GM23338 (cell line): ENCODE results near the gene SMG6. TPM values are rescaled to one million over a fixed set of nuclear protein-coding genes. Genes with fewer than 3 reads are reported as not detected.

Source experiments
- ATAC-seq: fragments of 200-7000 bp; cut with Tn5 transposase; 3 replicates; pipeline ENCODE4 v1.9.1; 2020
- DNase-seq: peaks from one replicate; pipeline ENCODE4 v3.0.0-alpha.2; 2015; ENCODE audit warnings: low spot score
- H2AFZ ChIP-seq: fragments of 200-600 bp; sonication (generic); 2 replicates; pipeline ENCODE4 v1.8.0; 2016; ENCODE audit warnings: antibody characterized with exemption, mild to moderate bottlenecking, moderate library complexity
- H3F3A ChIP-seq: fragments of 200-600 bp; sonication (generic); replicated peaks from 2 replicates; pipeline ENCODE4 v1.8.0; 2017; ENCODE audit warnings: antibody characterized with exemption, mixed run types, low read depth
- H3K27ac ChIP-seq: fragments of 200-600 bp; sonication (generic); 2 replicates; pipeline ENCODE4 v1.6.1; 2016; ENCODE audit warnings: low read depth
- H3K27me3 ChIP-seq: fragments of 200-600 bp; sonication (generic); 2 replicates; pipeline ENCODE4 v1.8.0; 2016; ENCODE audit warnings: mild to moderate bottlenecking, mixed run types, moderate library complexity; ENCODE audit not compliant: insufficient read depth
- H3K36me3 ChIP-seq: fragments of 200-600 bp; sonication (generic); 2 replicates; pipeline ENCODE4 v1.8.0; 2016; ENCODE audit warnings: mild to moderate bottlenecking; ENCODE audit not compliant: insufficient read depth
- H3K4me1 ChIP-seq: fragments of 200-600 bp; sonication (generic); 2 replicates; pipeline ENCODE4 v1.8.0; 2016; ENCODE audit warnings: mild to moderate bottlenecking, moderate library complexity; ENCODE audit not compliant: insufficient read depth
- H3K4me2 ChIP-seq: fragments of 200-600 bp; sonication (generic); 2 replicates; pipeline ENCODE4 v1.7.1; 2017; ENCODE audit warnings: mixed run types
- H3K4me3 ChIP-seq: fragments of 200-600 bp; sonication (generic); 2 replicates; pipeline ENCODE4 v1.6.1; 2016; ENCODE audit warnings: mixed run types
- H3K79me2 ChIP-seq: fragments of 200-600 bp; sonication (generic); replicated peaks from 2 replicates; pipeline ENCODE4 v1.8.0; 2017; ENCODE audit warnings: mild to moderate bottlenecking; ENCODE audit not compliant: insufficient read depth
- H3K9me2 ChIP-seq: fragments of 200-600 bp; sonication (generic); 2 replicates; pipeline ENCODE4 v1.8.0; 2017; ENCODE audit not compliant: insufficient read depth
- H4K20me1 ChIP-seq: fragments of 200-600 bp; sonication (generic); replicated peaks from 2 replicates; pipeline ENCODE4 v1.8.0; 2017; ENCODE audit warnings: mild to moderate bottlenecking; ENCODE audit not compliant: insufficient read depth
- H3K27ac Mint-ChIP-seq: 2 replicates; pipeline ENCODE4 v1.8.0; 2020; ENCODE audit warnings: inconsistent platforms, mild to moderate bottlenecking, moderate library complexity, mixed read lengths
- H3K27me3 Mint-ChIP-seq: 3 replicates; pipeline ENCODE4 v1.8.0; 2022; ENCODE audit warnings: low read depth, mild to moderate bottlenecking, moderate library complexity, mixed read lengths, inconsistent platforms; ENCODE audit not compliant: insufficient read depth, poor library complexity
- H3K36me3 Mint-ChIP-seq: 3 replicates; pipeline ENCODE4 v1.8.0; 2021; ENCODE audit warnings: low read depth, mild to moderate bottlenecking, inconsistent platforms, moderate library complexity, mixed read lengths
- H3K4me1 Mint-ChIP-seq: 3 replicates; pipeline ENCODE4 v1.8.0; 2020; ENCODE audit warnings: mild to moderate bottlenecking, inconsistent platforms, mixed read lengths
- H3K4me3 Mint-ChIP-seq: 3 replicates; pipeline ENCODE4 v1.8.0; 2021; ENCODE audit warnings: moderate library complexity, mild to moderate bottlenecking, inconsistent platforms, mixed read lengths
- H3K9me3 Mint-ChIP-seq: 3 replicates; pipeline ENCODE4 v1.8.0; 2020; ENCODE audit warnings: moderate library complexity, mild to moderate bottlenecking, inconsistent platforms, mixed read lengths
- EZH2 ChIP-seq: fragments of 200-600 bp; sonication (generic); IDR thresholded peaks from one replicate; pipeline ENCODE4 v1.8.0; 2017; ENCODE audit warnings: antibody characterized with exemption, mild to moderate bottlenecking, low read depth; ENCODE audit not compliant: unreplicated experiment
- JUNB ChIP-seq: IDR thresholded peaks from one replicate; pipeline ENCODE4 v1.6.1; 2016; ENCODE audit warnings: antibody characterized with exemption; ENCODE audit not compliant: unreplicated experiment
- NANOG ChIP-seq: IDR thresholded peaks from 2 replicates; pipeline ENCODE4 v1.6.1; 2016; ENCODE audit warnings: antibody characterized with exemption, borderline replicate concordance
- POLR2AphosphoS5 ChIP-seq: IDR thresholded peaks from 2 replicates; pipeline ENCODE4 v1.6.1; 2016; ENCODE audit warnings: antibody characterized with exemption, low read depth
- STAT1 ChIP-seq: IDR thresholded peaks from one replicate; pipeline ENCODE4 v1.6.1; 2016; ENCODE audit warnings: antibody characterized with exemption; ENCODE audit not compliant: unreplicated experiment
- ZNF114 ChIP-seq: fragments of 250-450 bp; sonication (Bioruptor Pico); IDR thresholded peaks from 2 replicates; pipeline ENCODE4 v1.5.0; 2020; ENCODE audit warnings: mild to moderate bottlenecking, moderate library complexity
- ZNF331 ChIP-seq: fragments of 250-450 bp; sonication (Bioruptor Pico); IDR thresholded peaks from 2 replicates; pipeline ENCODE4 v1.5.0; 2020; ENCODE audit warnings: low read depth, mild to moderate bottlenecking, moderate library complexity
- polyA plus RNA-seq: library from polyadenylated mRNA; unstranded; fragments of >200 nt; fragmentation: Nextera tagmentation; extraction: Ambion mirVana; gene quantifications from 2 replicates; pipeline ENCODE4 v1.2.1, GENCODE V29; 2016
- total RNA-seq: library from RNA; depleted of rRNA; stranded (reverse); fragments of >200 nt; shearing (Covaris generic); gene quantifications from 2 replicates; pipeline ENCODE4 v1.2.3, GENCODE V29; 2014
- TF ChIP-seq, protein P1 (sequence below), 2 experiments: fragments of 200-600 bp in 1 of 2; sonication (generic) in 1 of 2; conservative IDR thresholded peaks; 2 replicates each; pipeline versions ENCODE4 v1.5.1 to v1.6.1; 2016 to 2017; ENCODE audit warnings: antibody characterized with exemption in 2 of 2, low read depth in 2 of 2, mild to moderate bottlenecking in 2 of 2, moderate library complexity in 1 of 2
- TF ChIP-seq, protein P2 (sequence below): IDR thresholded peaks from one replicate; pipeline ENCODE4 v1.6.1; 2018; ENCODE audit warnings: antibody characterized with exemption; ENCODE audit not compliant: unreplicated experiment
- TF ChIP-seq, protein P3 (sequence below): fragments of 250-450 bp; sonication (Bioruptor Pico); IDR thresholded peaks from 2 replicates; pipeline ENCODE4 v1.5.0; 2020; ENCODE audit warnings: mild to moderate bottlenecking, moderate library complexity

SMG6 gene
- total and polyA plus RNA-seq, 2 experiments from 2014 or later, result 10.4 to 43.1 TPM

DNA sequence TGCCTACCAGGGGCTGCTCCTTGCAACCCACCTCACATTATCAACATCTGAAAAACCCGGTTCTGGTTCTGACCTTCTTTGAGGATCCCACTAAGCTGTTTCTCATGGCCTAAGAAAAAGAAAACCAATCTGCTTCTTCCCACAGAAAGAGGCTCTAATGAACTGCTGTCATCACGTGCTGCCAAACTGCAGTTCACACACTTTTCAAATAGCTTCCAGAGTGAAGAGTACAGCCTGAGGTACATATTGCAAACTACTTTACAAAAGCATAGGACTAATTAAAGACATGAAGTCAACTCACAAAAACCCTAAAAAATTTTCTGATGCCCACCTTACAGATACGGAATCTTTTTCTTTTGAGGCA lies 36.7 kb downstream of the SMG6 start:
- Histone ChIP-seq H3K79me2 (0 out of 2 replicates have a peak, but pooled peaks cover 7% of the 10 kb centered on the region), H2AFZ (no peak overlapping the region), H3K4me2 (no peak overlapping the region), H3K27ac (no peak overlapping the region), H3K4me1 (no peaks in the 10 kb centered on the region), H4K20me1 (peaks cover 9% of the 10 kb centered on the region), H3K36me3 (no peaks in the 10 kb centered on the region; the same call in 1 of the 2 replicates), H3F3A (no peaks in the 10 kb centered on the region), H3K9me2 (no peaks in the 10 kb centered on the region), H3K27me3 (no peaks in the 10 kb centered on the region), H3K4me3 (no peak overlapping the region)
- no peak for TF ChIP-seq ZNF114 (CRISPR knock-in tag)
- TF ChIP-seq EZH2, result no peak
- TF ChIP-seq, protein P1, sequence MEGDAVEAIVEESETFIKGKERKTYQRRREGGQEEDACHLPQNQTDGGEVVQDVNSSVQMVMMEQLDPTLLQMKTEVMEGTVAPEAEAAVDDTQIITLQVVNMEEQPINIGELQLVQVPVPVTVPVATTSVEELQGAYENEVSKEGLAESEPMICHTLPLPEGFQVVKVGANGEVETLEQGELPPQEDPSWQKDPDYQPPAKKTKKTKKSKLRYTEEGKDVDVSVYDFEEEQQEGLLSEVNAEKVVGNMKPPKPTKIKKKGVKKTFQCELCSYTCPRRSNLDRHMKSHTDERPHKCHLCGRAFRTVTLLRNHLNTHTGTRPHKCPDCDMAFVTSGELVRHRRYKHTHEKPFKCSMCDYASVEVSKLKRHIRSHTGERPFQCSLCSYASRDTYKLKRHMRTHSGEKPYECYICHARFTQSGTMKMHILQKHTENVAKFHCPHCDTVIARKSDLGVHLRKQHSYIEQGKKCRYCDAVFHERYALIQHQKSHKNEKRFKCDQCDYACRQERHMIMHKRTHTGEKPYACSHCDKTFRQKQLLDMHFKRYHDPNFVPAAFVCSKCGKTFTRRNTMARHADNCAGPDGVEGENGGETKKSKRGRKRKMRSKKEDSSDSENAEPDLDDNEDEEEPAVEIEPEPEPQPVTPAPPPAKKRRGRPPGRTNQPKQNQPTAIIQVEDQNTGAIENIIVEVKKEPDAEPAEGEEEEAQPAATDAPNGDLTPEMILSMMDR (conservative IDR thresholded peaks at IDR 0.05; ENCODE audit: low read depth in 2 of 2), result no peak
- TF ChIP-seq JUNB, result no peak
- TF ChIP-seq NANOG, result no peak
- TF ChIP-seq ZNF331 (CRISPR knock-in tag), result no peak
- Mint-ChIP-seq H3K27ac (no peak overlapping the region), H3K36me3 (peaks cover 3% of the 10 kb centered on the region; the same call in 1 of the 3 replicates), H3K4me1 (no peaks in the 10 kb centered on the region), H3K9me3 (no peaks in the 10 kb centered on the region), H3K27me3 (peaks cover 3% of the 10 kb centered on the region), H3K4me3 (no peak overlapping the region)
- no peak for DNase-seq
- ATAC-seq, result no peak

DNA sequence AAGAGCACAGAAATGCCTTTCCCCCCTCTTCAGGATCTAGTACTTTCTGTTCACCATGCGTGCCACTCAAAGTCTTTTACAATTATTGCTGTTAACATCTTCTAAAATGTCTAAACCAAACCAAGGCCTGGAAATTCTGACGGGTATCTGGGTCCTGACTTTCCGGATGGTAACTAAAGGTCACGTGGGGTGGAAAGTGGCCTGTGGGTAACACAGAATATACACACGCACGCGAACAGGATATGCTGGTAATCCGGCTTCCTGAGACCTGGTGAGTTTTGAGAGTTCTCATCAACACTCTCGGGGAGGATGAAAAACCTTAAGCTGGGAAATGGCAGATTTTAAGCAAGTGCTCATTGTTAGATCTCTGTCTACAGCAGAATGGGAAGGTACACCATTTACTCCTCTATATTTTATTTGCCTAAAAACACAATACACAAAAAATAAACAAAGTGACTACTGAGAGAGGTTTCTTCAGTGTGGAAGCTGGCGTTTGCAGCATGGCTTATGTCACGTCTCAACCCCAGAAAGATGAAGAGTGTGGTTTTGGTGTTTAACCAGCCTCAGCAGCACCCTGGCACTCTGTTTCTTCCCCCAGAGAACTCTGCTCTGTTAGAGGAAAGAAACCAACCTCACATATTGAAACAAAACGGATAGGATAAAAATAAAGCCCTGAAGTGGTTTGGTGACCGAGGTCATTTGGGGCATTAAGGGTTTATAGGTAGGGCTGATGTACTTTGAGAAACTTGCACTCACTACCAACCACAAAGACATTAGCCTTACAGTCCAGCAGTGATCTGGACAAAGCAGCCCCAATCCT lies 37.3 kb downstream of the SMG6 start:
- Mint-ChIP-seq H3K9me3 (no peaks in the 10 kb centered on the region), H3K36me3 (peaks cover 3% of the 10 kb centered on the region; the same call in 1 of the 3 replicates), H3K4me3 (no peak overlapping the region), H3K27me3 (peaks cover 3% of the 10 kb centered on the region), H3K27ac (no peak overlapping the region), H3K4me1 (no peaks in the 10 kb centered on the region)
- DNase-seq (no peak), ATAC-seq (no peak)
- no peaks in the 10 kb centered on the region for H3K4me1 ChIP-seq
- H3K9me2 ChIP-seq, result no peaks in the 10 kb centered on the region
- no peak overlapping the region for H3K27ac ChIP-seq
- 0 out of 2 replicates have a peak, but pooled peaks cover 7% of the 10 kb centered on the region for H3K79me2 ChIP-seq
- H3K27me3 ChIP-seq, result no peaks in the 10 kb centered on the region
- no peak overlapping the region for H3K4me3 ChIP-seq
- H3F3A ChIP-seq, result no peaks in the 10 kb centered on the region
- no peak overlapping the region for H3K4me2 ChIP-seq
- no peaks in the 10 kb centered on the region; the same call in 1 of the 2 replicates for H3K36me3 ChIP-seq
- no peak overlapping the region for H2AFZ ChIP-seq
- peaks cover 9% of the 10 kb centered on the region for H4K20me1 ChIP-seq
- TF ChIP-seq, protein P2, sequence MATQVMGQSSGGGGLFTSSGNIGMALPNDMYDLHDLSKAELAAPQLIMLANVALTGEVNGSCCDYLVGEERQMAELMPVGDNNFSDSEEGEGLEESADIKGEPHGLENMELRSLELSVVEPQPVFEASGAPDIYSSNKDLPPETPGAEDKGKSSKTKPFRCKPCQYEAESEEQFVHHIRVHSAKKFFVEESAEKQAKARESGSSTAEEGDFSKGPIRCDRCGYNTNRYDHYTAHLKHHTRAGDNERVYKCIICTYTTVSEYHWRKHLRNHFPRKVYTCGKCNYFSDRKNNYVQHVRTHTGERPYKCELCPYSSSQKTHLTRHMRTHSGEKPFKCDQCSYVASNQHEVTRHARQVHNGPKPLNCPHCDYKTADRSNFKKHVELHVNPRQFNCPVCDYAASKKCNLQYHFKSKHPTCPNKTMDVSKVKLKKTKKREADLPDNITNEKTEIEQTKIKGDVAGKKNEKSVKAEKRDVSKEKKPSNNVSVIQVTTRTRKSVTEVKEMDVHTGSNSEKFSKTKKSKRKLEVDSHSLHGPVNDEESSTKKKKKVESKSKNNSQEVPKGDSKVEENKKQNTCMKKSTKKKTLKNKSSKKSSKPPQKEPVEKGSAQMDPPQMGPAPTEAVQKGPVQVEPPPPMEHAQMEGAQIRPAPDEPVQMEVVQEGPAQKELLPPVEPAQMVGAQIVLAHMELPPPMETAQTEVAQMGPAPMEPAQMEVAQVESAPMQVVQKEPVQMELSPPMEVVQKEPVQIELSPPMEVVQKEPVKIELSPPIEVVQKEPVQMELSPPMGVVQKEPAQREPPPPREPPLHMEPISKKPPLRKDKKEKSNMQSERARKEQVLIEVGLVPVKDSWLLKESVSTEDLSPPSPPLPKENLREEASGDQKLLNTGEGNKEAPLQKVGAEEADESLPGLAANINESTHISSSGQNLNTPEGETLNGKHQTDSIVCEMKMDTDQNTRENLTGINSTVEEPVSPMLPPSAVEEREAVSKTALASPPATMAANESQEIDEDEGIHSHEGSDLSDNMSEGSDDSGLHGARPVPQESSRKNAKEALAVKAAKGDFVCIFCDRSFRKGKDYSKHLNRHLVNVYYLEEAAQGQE, result no peak
- TF ChIP-seq STAT1 (no peak), POLR2AphosphoS5 (no peak)
- TF ChIP-seq, protein P3, sequence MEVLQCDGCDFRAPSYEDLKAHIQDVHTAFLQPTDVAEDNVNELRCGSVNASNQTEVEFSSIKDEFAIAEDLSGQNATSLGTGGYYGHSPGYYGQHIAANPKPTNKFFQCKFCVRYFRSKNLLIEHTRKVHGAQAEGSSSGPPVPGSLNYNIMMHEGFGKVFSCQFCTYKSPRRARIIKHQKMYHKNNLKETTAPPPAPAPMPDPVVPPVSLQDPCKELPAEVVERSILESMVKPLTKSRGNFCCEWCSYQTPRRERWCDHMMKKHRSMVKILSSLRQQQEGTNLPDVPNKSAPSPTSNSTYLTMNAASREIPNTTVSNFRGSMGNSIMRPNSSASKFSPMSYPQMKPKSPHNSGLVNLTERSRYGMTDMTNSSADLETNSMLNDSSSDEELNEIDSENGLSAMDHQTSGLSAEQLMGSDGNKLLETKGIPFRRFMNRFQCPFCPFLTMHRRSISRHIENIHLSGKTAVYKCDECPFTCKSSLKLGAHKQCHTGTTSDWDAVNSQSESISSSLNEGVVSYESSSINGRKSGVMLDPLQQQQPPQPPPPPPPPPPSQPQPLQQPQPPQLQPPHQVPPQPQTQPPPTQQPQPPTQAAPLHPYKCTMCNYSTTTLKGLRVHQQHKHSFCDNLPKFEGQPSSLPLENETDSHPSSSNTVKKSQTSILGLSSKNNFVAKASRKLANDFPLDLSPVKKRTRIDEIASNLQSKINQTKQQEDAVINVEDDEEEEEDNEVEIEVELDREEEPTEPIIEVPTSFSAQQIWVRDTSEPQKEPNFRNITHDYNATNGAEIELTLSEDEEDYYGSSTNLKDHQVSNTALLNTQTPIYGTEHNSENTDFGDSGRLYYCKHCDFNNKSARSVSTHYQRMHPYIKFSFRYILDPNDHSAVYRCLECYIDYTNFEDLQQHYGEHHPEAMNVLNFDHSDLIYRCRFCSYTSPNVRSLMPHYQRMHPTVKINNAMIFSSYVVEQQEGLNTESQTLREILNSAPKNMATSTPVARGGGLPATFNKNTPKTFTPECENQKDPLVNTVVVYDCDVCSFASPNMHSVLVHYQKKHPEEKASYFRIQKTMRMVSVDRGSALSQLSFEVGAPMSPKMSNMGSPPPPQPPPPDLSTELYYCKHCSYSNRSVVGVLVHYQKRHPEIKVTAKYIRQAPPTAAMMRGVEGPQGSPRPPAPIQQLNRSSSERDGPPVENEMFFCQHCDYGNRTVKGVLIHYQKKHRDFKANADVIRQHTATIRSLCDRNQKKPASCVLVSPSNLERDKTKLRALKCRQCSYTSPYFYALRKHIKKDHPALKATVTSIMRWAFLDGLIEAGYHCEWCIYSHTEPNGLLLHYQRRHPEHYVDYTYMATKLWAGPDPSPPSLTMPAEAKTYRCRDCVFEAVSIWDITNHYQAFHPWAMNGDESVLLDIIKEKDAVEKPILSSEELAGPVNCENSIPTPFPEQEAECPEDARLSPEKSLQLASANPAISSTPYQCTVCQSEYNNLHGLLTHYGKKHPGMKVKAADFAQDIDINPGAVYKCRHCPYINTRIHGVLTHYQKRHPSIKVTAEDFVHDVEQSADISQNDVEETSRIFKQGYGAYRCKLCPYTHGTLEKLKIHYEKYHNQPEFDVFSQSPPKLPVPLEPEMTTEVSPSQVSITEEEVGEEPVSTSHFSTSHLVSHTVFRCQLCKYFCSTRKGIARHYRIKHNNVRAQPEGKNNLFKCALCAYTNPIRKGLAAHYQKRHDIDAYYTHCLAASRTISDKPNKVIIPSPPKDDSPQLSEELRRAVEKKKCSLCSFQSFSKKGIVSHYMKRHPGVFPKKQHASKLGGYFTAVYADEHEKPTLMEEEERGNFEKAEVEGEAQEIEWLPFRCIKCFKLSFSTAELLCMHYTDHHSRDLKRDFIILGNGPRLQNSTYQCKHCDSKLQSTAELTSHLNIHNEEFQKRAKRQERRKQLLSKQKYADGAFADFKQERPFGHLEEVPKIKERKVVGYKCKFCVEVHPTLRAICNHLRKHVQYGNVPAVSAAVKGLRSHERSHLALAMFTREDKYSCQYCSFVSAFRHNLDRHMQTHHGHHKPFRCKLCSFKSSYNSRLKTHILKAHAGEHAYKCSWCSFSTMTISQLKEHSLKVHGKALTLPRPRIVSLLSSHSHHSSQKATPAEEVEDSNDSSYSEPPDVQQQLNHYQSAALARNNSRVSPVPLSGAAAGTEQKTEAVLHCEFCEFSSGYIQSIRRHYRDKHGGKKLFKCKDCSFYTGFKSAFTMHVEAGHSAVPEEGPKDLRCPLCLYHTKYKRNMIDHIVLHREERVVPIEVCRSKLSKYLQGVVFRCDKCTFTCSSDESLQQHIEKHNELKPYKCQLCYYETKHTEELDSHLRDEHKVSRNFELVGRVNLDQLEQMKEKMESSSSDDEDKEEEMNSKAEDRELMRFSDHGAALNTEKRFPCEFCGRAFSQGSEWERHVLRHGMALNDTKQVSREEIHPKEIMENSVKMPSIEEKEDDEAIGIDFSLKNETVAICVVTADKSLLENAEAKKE, result no peak
